SK-N-SH (cell line): Measurements from ENCODE around the gene KLHL5. TPM values are rescaled to one million over a fixed set of nuclear protein-coding genes. Genes with fewer than 3 reads are reported as not detected.

ENCODE experiments used
- CTCF ChIA-PET: fragments of 300-600, 350-600 bp; formaldehyde crosslinking; extraction: SDS; loops from one replicate; lab custom pipeline; 2021; lab: Yijun Ruan, JAX
- POLR2A ChIA-PET: fragments of 350-600 bp; sonication (Branson Sonifier 250); formaldehyde crosslinking; extraction: SDS; loops from one replicate; lab custom pipeline; 2020; ENCODE audit warnings: antibody characterized with exemption, inconsistent platforms; lab: Yijun Ruan, JAX
- DNase-seq: peaks from one replicate; pipeline ENCODE4 v3.0.0; 2012
- H2AFZ ChIP-seq: fragments of 200-600 bp; sonication (generic); 2 replicates; pipeline ENCODE4 v1.8.1; 2016; ENCODE audit warnings: antibody characterized with exemption, mild to moderate bottlenecking, low read depth
- H3F3A ChIP-seq: fragments of 200-600 bp; sonication (generic); replicated peaks from 2 replicates; pipeline ENCODE3; 2016; ENCODE audit warnings: antibody characterized with exemption, mild to moderate bottlenecking; ENCODE audit not compliant: insufficient read depth
- H3K27ac ChIP-seq, 2 experiments: fragments of 200-500 bp in 1 of 2; fragments of 200-600 bp in 1 of 2; sonication (Bioruptor generic) in 1 of 2; sonication (generic), shearing (Covaris generic) in 1 of 2; 2 replicates each; pipeline versions ENCODE4 v1.5.1 to v1.6.1; 2014 to 2016; ENCODE audit warnings: low read depth in 2 of 2, inconsistent platforms in 1 of 2, low read length in 1 of 2, mild to moderate bottlenecking in 1 of 2, mixed read lengths in 1 of 2
- H3K27me3 ChIP-seq: fragments of 200-600 bp; sonication (generic), shearing (Covaris generic); 2 replicates; pipeline ENCODE4 v1.6.1; 2016; ENCODE audit warnings: mixed run types; ENCODE audit not compliant: insufficient read depth
- H3K36me3 ChIP-seq, 2 experiments: fragments of 200-500 bp in 1 of 2; fragments of 200-600 bp in 1 of 2; sonication (Bioruptor generic) in 1 of 2; sonication (generic) in 1 of 2; replicated peaks in 1 of 2; 2 replicates each; pipeline versions ENCODE3 to v1.5.1; 2014 to 2016; ENCODE audit warnings: low read length in 1 of 2, mild to moderate bottlenecking in 1 of 2; ENCODE audit not compliant: insufficient read depth in 2 of 2, control insufficient read depth in 1 of 2
- H3K4me1 ChIP-seq, 2 experiments: fragments of 200-500 bp in 1 of 2; fragments of 200-600 bp in 1 of 2; sonication (Bioruptor generic) in 1 of 2; sonication (generic), shearing (Covaris generic) in 1 of 2; 2 replicates each; pipeline versions ENCODE4 v1.5.1 to v1.6.1; 2014 to 2016; ENCODE audit warnings: low read depth in 1 of 2, low read length in 1 of 2, mixed run types in 1 of 2; ENCODE audit not compliant: insufficient read depth in 2 of 2, control insufficient read depth in 1 of 2
- H3K4me2 ChIP-seq: fragments of 200-600 bp; sonication (generic), shearing (Covaris generic); 2 replicates; pipeline ENCODE4 v1.6.1; 2017; ENCODE audit warnings: mixed run types
- H3K4me3 ChIP-seq, 2 experiments: fragments of 200-500 bp in 1 of 2; fragments of 200-600 bp in 1 of 2; sonication (Bioruptor generic) in 1 of 2; sonication (generic), shearing (Covaris generic) in 1 of 2; 2 replicates each; pipeline versions ENCODE4 v1.5.1 to v1.8.1; 2014 to 2016; ENCODE audit warnings: low read depth in 2 of 2, inconsistent platforms in 1 of 2, low read length in 1 of 2, mild to moderate bottlenecking in 1 of 2, mixed read lengths in 1 of 2, moderate library complexity in 1 of 2
- H3K79me2 ChIP-seq: fragments of 200-600 bp; sonication (generic); 2 replicates; pipeline ENCODE4 v1.8.1; 2017; ENCODE audit warnings: mild to moderate bottlenecking; ENCODE audit not compliant: insufficient read depth
- H3K9ac ChIP-seq: fragments of 200-600 bp; sonication (generic); 2 replicates; pipeline ENCODE4 v1.6.1; 2017; ENCODE audit warnings: mixed run types
- H3K9me2 ChIP-seq: fragments of 200-600 bp; sonication (generic); 2 replicates; pipeline ENCODE4 v1.6.1; 2017; ENCODE audit warnings: mixed run types
- H3K9me3 ChIP-seq: fragments of 200-600 bp; sonication (generic); 2 replicates; pipeline ENCODE4 v1.6.1; 2017; ENCODE audit warnings: mixed run types, mild to moderate bottlenecking, moderate library complexity
- H4K20me1 ChIP-seq: fragments of 200-600 bp; sonication (generic); 2 replicates; pipeline ENCODE4 v1.6.1; 2017; ENCODE audit warnings: mild to moderate bottlenecking, mixed run types; ENCODE audit not compliant: insufficient read depth
- CHD2 ChIP-seq: fragments of 150-350 bp; IDR thresholded peaks from 2 replicates; pipeline ENCODE4 v1.6.1; 2018; ENCODE audit warnings: low read length; ENCODE audit not compliant: partially characterized antibody
- ELF1 ChIP-seq: IDR thresholded peaks from 2 replicates; pipeline ENCODE4 v1.4.0; 2012
- FOXM1 ChIP-seq: IDR thresholded peaks from 2 replicates; pipeline ENCODE4 v1.4.0; 2012; ENCODE audit warnings: low read depth, mild to moderate bottlenecking
- JUND ChIP-seq: IDR thresholded peaks from 2 replicates; pipeline ENCODE4 v1.4.0; 2012
- MXI1 ChIP-seq: IDR thresholded peaks from 2 replicates; pipeline ENCODE4 v1.6.1; 2012; ENCODE audit warnings: mild to moderate bottlenecking, low read depth, low read length, improper control_type of control experiment
- RAD21 ChIP-seq: IDR thresholded peaks from 2 replicates; pipeline ENCODE4 v1.6.1; 2012; ENCODE audit warnings: mild to moderate bottlenecking, low read length
- RXRA ChIP-seq: IDR thresholded peaks from 2 replicates; pipeline ENCODE4 v1.4.0; 2012; ENCODE audit warnings: low read depth, mild to moderate bottlenecking, borderline replicate concordance
- SMC3 ChIP-seq: IDR thresholded peaks from 2 replicates; pipeline ENCODE4 v1.6.1; 2012; ENCODE audit warnings: low read depth, low read length, improper control_type of control experiment
- TCF12 ChIP-seq: IDR thresholded peaks from 2 replicates; pipeline ENCODE4 v1.4.0; 2012
- ZBTB33 ChIP-seq: IDR thresholded peaks from 2 replicates; pipeline ENCODE4 v1.4.0; 2012; ENCODE audit warnings: low read depth, borderline replicate concordance
- WGBS: methylation state at CpG from one replicate; pipeline ENCODE4 v1.1.6; 2017; ENCODE audit warnings: low lambda C conversion rate; 5-methylcytosine and 5-hydroxymethylcytosine counted together
- polyA plus RNA-seq, 3 experiments: library from polyadenylated mRNA; depleted of rRNA; stranded (reverse); fragments of >200 nt; gene quantifications; 2 replicates each; pipeline ENCODE4 v1.2.3, GENCODE V29; 2012
- TF ChIP-seq, protein P1 (sequence below): fragments of 200-600 bp; sonication (generic); IDR thresholded peaks from 2 replicates; pipeline ENCODE4 v1.6.1; 2017; ENCODE audit warnings: antibody characterized with exemption, mild to moderate bottlenecking, moderate library complexity

The KLHL5 gene
- polyA plus RNA-seq, 1 of the 3 experiments (the other 2 are of a cell fraction), result 33.1 TPM

DNA sequence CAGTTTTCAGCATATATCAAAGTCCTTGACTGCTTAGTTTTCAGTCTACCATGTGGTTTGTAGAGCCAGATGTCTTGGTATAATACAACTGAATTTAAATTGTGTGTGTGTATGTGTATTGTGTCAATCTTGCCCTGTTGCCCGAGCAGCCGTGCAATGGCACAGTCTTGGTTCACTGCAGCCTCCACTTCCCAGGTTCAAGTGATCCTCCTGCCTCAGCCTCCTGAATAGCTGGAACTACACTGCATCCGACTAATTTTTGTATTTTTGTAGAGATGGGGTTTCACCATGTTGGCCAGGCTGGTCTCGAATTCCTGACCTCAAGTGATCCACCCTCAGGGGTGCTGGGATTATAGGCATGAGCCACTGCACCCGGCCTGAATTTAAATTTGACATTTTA is 6.0 kb upstream of the KLHL5 start (continued):
- TF ChIP-seq, protein P1, sequence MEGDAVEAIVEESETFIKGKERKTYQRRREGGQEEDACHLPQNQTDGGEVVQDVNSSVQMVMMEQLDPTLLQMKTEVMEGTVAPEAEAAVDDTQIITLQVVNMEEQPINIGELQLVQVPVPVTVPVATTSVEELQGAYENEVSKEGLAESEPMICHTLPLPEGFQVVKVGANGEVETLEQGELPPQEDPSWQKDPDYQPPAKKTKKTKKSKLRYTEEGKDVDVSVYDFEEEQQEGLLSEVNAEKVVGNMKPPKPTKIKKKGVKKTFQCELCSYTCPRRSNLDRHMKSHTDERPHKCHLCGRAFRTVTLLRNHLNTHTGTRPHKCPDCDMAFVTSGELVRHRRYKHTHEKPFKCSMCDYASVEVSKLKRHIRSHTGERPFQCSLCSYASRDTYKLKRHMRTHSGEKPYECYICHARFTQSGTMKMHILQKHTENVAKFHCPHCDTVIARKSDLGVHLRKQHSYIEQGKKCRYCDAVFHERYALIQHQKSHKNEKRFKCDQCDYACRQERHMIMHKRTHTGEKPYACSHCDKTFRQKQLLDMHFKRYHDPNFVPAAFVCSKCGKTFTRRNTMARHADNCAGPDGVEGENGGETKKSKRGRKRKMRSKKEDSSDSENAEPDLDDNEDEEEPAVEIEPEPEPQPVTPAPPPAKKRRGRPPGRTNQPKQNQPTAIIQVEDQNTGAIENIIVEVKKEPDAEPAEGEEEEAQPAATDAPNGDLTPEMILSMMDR, result no peak

DNA sequence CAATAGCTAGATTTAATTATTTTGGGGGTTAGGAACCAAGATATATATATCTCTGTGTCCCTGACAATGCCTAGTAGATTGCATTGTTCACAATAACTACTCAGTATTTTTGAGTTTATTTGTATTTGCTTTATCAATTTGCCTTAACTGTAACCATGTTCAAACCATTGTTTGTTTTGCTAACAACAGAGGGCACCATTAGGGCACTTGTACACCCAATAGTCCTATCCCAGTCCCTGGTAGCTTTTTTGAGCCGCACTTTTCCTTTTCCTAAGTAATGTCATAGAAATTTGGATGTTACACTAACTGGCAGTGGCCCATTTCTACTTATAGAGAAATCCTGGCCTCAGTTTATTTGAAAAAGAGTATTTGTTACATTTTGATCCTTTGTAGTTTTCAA is 575 bp upstream of the KLHL5 start:
- DNase-seq, result no peak
- TF ChIP-seq RAD21 (peak; percentile 42), SMC3 (peak; percentile 21; the same call in 1 of the 2 replicates), MXI1 (no peak)
- TF ChIP-seq, protein P1, result peak; percentile 30; the same call in 1 of the 2 replicates
- Histone ChIP-seq H3K36me3 (no peaks in the 10 kb centered on the region), H3K9ac (no peak overlapping the region), H2AFZ (no peak overlapping the region), H3K9me3 (no peaks in the 10 kb centered on the region), H3K4me1 (peaks cover 0 to 14% of the 10 kb centered on the region in 2 experiments; a peak in 2 of 4 replicates), H3K27ac (peak overlapping the region; percentile 64 to 80; a peak in 3 of 4 replicates), H3K9me2 (no peaks in the 10 kb centered on the region), H3K4me2 (peak overlapping the region; percentile 65; the same call in 1 of the 2 replicates), H4K20me1 (no peaks in the 10 kb centered on the region; the same call in 1 of the 2 replicates), H3K27me3 (no peaks in the 10 kb centered on the region), H3K4me3 (no peak overlapping the region; a peak in 1 of 4 replicates), H3F3A (peaks cover 10% of the 10 kb centered on the region), H3K79me2 (peaks cover 75% of the 10 kb centered on the region)
- POLR2A ChIA-PET, result no interaction called here
- CTCF ChIA-PET, result interaction anchor here (0.9 to 4.6 kb wide), 7 partner anchors 11 to 120 kb away, joined by 3 to 24 read pairs (median 7); no protein-coding TSS in a partner anchor
- WGBS, result 65% methylated on average over 1 of the region's 1 CpG

GRCh38 chr4:39062770-39063097 is 702 bp downstream of the KLHL5 start:
- TF ChIP-seq MXI1, result peak; percentile 13; the same call in 1 of the 2 replicates
- no peak for TF ChIP-seq TCF12
- no peak for TF ChIP-seq JUND
- TF ChIP-seq ZBTB33, result no peak
- TF ChIP-seq RXRA, result no peak
- TF ChIP-seq, protein P1, result no peak
- no peak for TF ChIP-seq CHD2
- TF ChIP-seq FOXM1, result no peak
- TF ChIP-seq ELF1, result no peak
- Histone ChIP-seq H3F3A (peaks cover 10% of the 10 kb centered on the region), H3K4me3 (peak overlapping the region; percentile 33 to 42), H3K27me3 (no peaks in the 10 kb centered on the region), H3K79me2 (peaks cover 68% of the 10 kb centered on the region), H3K9me3 (no peaks in the 10 kb centered on the region), H3K9ac (no peak overlapping the region), H4K20me1 (no peaks in the 10 kb centered on the region; the same call in 1 of the 2 replicates), H3K27ac (peak overlapping the region; percentile 64 to 80; a peak in 3 of 4 replicates), H2AFZ (no peak overlapping the region), H3K36me3 (no peaks in the 10 kb centered on the region), H3K9me2 (no peaks in the 10 kb centered on the region), H3K4me1 (peaks cover 0 to 14% of the 10 kb centered on the region in 2 experiments; a peak in 2 of 4 replicates), H3K4me2 (peak overlapping the region; percentile 65)
- CTCF ChIA-PET, result interaction anchor here (1.0 to 4.1 kb wide), 4 partner anchors 12 to 150 kb away, joined by 3 to 15 read pairs (median 9); no protein-coding TSS in a partner anchor
- no peak for DNase-seq
- 24% methylated on average over 4 of the region's 4 CpGs for WGBS
- POLR2A ChIA-PET, result no interaction called here
